ENCODE measurements around the gene MTM1. TPM values are rescaled to one million over a fixed set of nuclear protein-coding genes. Genes with fewer than 3 reads are reported as not detected.

Gene MTM1
- total RNA-seq, 1 donor: 9.8 TPM

DNA sequence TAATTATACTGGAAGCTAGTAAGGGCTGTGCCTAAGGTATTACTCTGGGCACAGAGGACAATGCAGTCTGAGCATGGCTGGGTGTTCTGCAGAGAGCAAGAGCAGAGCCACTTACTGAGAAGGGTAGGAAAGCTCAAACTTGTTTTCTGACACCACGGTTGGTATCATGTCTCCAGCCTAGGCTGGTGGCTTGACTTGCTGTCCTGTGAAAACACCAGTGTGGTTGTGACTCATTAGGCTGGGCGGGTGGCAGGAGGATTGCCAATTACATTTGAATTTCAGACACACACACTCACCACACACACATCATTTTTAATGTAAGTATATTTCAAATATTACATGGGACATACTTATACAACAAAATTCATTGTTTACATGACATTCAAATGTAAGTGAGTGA, 19.7 kb upstream of the MTM1 start:
- Histone ChIP-seq H3K79me2 (ENCODE audit: insufficient read depth, low read length) (no peaks in the 10 kb centered on the region), H3K27ac (ENCODE audit: low read depth, low read length) (no peak overlapping the region), H3K4me2 (ENCODE audit: insufficient read depth, low read length) (no peak overlapping the region), H3K9me3 (ENCODE audit: low read depth, low read length) (no peaks in the 10 kb centered on the region), H4K20me1 (ENCODE audit: insufficient read depth, low read length) (no peaks in the 10 kb centered on the region), H3K4me1 (ENCODE audit: insufficient read depth, low read length) (peaks cover 9% of the 10 kb centered on the region), H3K27me3 (ENCODE audit: insufficient read depth, low read length) (no peaks in the 10 kb centered on the region), H2AFZ (ENCODE audit: low read length) (no peak overlapping the region), H3K4me3 (ENCODE audit: insufficient read depth, low read length) (no peak overlapping the region), H3K36me3 (ENCODE audit: insufficient read depth, low read length) (no peaks in the 10 kb centered on the region)
- DNase-seq (ENCODE audit: insufficient read length, low spot score, missing footprints): no peak
- TF ChIP-seq, protein P1, sequence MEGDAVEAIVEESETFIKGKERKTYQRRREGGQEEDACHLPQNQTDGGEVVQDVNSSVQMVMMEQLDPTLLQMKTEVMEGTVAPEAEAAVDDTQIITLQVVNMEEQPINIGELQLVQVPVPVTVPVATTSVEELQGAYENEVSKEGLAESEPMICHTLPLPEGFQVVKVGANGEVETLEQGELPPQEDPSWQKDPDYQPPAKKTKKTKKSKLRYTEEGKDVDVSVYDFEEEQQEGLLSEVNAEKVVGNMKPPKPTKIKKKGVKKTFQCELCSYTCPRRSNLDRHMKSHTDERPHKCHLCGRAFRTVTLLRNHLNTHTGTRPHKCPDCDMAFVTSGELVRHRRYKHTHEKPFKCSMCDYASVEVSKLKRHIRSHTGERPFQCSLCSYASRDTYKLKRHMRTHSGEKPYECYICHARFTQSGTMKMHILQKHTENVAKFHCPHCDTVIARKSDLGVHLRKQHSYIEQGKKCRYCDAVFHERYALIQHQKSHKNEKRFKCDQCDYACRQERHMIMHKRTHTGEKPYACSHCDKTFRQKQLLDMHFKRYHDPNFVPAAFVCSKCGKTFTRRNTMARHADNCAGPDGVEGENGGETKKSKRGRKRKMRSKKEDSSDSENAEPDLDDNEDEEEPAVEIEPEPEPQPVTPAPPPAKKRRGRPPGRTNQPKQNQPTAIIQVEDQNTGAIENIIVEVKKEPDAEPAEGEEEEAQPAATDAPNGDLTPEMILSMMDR (IDR thresholded peaks at IDR 0.05; ENCODE audit: extremely low read depth, low read depth, low read length): no peak

- Histone ChIP-seq H3K27me3 (ENCODE audit: insufficient read depth, low read length) (no peaks in the 10 kb centered on the region), H3K9me3 (ENCODE audit: low read depth, low read length) (no peaks in the 10 kb centered on the region), H4K20me1 (ENCODE audit: insufficient read depth, low read length) (no peaks in the 10 kb centered on the region), H2AFZ (ENCODE audit: low read length) (no peak overlapping the region), H3K27ac (ENCODE audit: low read depth, low read length) (no peak overlapping the region), H3K79me2 (ENCODE audit: insufficient read depth, low read length) (no peaks in the 10 kb centered on the region), H3K4me3 (ENCODE audit: insufficient read depth, low read length) (no peak overlapping the region), H3K36me3 (ENCODE audit: insufficient read depth, low read length) (no peaks in the 10 kb centered on the region), H3K4me2 (ENCODE audit: insufficient read depth, low read length) (no peak overlapping the region), H3K4me1 (ENCODE audit: insufficient read depth, low read length) (peaks cover 6% of the 10 kb centered on the region)
- TF ChIP-seq, protein P1 (IDR thresholded peaks at IDR 0.05; ENCODE audit: extremely low read depth, low read depth, low read length): no peak
- no peak for DNase-seq (ENCODE audit: insufficient read length, low spot score, missing footprints)
These were observed 16.5 kb upstream of the MTM1 start for GRCh38 chrX:150551963-150552362.

GRCh38 chrX:150558424-150558823, 10.0 kb upstream of the MTM1 start:
- no peak overlapping the region for H2AFZ ChIP-seq (ENCODE audit: low read length)
- H3K79me2 ChIP-seq (ENCODE audit: insufficient read depth, low read length): no peaks in the 10 kb centered on the region
- no peaks in the 10 kb centered on the region for H3K4me1 ChIP-seq (ENCODE audit: insufficient read depth, low read length)
- DNase-seq (ENCODE audit: insufficient read length, low spot score, missing footprints): no peak
- H3K27ac ChIP-seq (ENCODE audit: low read depth, low read length): no peak overlapping the region
- H4K20me1 ChIP-seq (ENCODE audit: insufficient read depth, low read length): no peaks in the 10 kb centered on the region
- no peak overlapping the region for H3K4me3 ChIP-seq (ENCODE audit: insufficient read depth, low read length)
- TF ChIP-seq, protein P1 (IDR thresholded peaks at IDR 0.05; ENCODE audit: extremely low read depth, low read depth, low read length): no peak
- no peak overlapping the region for H3K4me2 ChIP-seq (ENCODE audit: insufficient read depth, low read length)
- H3K36me3 ChIP-seq (ENCODE audit: insufficient read depth, low read length): no peaks in the 10 kb centered on the region
- H3K9me3 ChIP-seq (ENCODE audit: low read depth, low read length): no peaks in the 10 kb centered on the region
- H3K27me3 ChIP-seq (ENCODE audit: insufficient read depth, low read length): no peaks in the 10 kb centered on the region

DNA sequence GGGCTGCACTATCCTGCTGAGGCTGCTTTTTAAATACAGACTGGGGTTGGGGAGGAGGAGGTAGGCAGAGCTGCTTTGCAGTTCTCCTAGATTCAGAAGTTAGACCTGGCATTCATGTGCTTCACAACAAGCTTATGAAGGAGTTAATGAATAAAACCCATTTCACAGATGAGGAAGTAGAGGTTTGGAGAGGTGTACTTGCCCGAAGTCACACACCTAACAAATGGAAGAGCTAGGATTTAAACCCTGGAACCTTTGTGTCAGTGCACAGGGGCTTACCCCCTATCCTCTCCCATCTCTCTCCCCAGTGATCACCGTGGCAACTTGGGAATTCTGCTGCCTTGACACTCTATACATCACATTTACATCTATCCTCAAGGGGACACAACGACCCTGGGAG, 3.6 kb upstream of the MTM1 start:
- no peaks in the 10 kb centered on the region for H3K9me3 ChIP-seq (ENCODE audit: low read depth, low read length)
- H4K20me1 ChIP-seq (ENCODE audit: insufficient read depth, low read length): peaks cover 3% of the 10 kb centered on the region
- TF ChIP-seq, protein P1 (IDR thresholded peaks at IDR 0.05; ENCODE audit: extremely low read depth, low read depth, low read length): no peak
- H3K27me3 ChIP-seq (ENCODE audit: insufficient read depth, low read length): no peaks in the 10 kb centered on the region
- peaks cover 6% of the 10 kb centered on the region for H3K79me2 ChIP-seq (ENCODE audit: insufficient read depth, low read length)
- no peak overlapping the region for H2AFZ ChIP-seq (ENCODE audit: low read length)
- H3K27ac ChIP-seq (ENCODE audit: low read depth, low read length): no peak overlapping the region
- DNase-seq (ENCODE audit: insufficient read length, low spot score, missing footprints): no peak
- H3K4me1 ChIP-seq (ENCODE audit: insufficient read depth, low read length): peaks cover 6% of the 10 kb centered on the region
- H3K36me3 ChIP-seq (ENCODE audit: insufficient read depth, low read length): no peaks in the 10 kb centered on the region
- H3K4me3 ChIP-seq (ENCODE audit: insufficient read depth, low read length): no peak overlapping the region
- H3K4me2 ChIP-seq (ENCODE audit: insufficient read depth, low read length): no peak overlapping the region
